ENCODE measurements around the gene TFB1M. TPM values are rescaled to one million over a fixed set of nuclear protein-coding genes. Genes with fewer than 3 reads are reported as not detected.
A peak's percentile ranks its signal among the peaks of the same experiment; 100 is the strongest.
"Not testable (repeated sequence)": the region's sequence is repeated elsewhere in the genome, so short reads cannot be mapped to it uniquely, and the experiment has no call there.

Gene TFB1M
- total RNA-seq, 2 experiments from 2014 or later = 48.5 to 54.9 TPM

GRCh38 chr6:155268088-155268867 lies 46.0 kb downstream of the TFB1M start:
- H3K4me3 Mint-ChIP-seq, H3K4me1 Mint-ChIP-seq, H3K27me3 Mint-ChIP-seq, DNase-seq, H3K27ac Mint-ChIP-seq, H3K9me3 Mint-ChIP-seq: not testable (repeated sequence)
- H3K36me3 Mint-ChIP-seq = peaks cover 21% of the 10 kb centered on the region

DNA sequence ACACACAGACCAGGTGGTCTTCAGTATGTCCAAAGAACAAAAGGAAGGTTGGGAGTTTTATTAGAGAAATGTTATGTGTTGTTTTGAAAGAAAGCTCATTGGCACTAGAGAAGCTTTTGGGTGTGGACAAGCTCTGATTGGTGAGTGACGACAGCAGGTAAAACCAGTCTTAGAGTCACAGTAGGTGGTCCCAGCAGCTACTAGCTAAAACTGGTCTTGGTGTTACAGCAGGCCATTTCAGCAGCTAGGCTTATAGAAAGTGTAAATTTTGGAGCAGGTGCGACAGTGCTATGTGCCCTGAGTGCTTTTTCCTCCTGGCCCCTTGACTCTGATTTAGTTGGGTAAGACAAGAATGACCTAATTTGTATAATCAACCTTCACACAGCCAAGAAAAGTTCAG lies 46.9 kb downstream of the TFB1M start:
- DNase-seq = no peak
- no peak overlapping the region for H3K27ac Mint-ChIP-seq
- no peaks in the 10 kb centered on the region for H3K9me3 Mint-ChIP-seq
- peaks cover 19% of the 10 kb centered on the region for H3K36me3 Mint-ChIP-seq
- H3K4me1 Mint-ChIP-seq = peaks cover 5% of the 10 kb centered on the region
- H3K27me3 Mint-ChIP-seq = no peaks in the 10 kb centered on the region
- no peak overlapping the region for H3K4me3 Mint-ChIP-seq

DNA sequence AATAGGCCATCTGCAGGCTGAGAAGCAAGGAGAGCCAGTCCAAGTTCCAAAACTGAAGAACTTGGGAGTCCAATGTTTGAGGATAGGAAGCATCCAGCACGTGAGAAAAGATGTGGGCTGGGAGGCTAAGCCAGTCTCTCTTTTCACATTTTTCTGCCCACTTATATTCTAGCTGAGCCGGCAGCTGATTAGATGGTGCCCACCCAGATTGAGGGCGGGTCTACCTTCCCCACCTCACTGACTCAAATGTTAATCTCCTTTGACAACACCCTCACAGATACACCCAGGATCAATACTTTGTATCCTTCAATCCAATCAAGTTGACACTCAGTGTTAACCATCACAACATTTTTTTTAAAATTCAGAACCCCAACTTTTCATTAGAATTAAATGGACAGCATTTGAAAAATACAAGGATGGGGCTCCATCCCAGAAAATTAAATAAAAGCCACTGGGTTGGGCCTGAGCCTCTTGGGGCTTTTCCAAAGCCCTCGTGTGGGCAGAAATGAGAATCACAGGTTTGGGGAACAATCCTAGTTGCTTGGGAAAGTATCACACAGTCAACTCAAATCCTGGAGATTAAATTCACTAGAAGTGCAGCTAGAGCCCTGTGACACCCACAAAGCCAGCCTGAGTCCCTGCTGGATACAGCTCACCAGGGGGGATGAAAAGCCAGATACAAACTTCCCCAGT lies 48.3 kb downstream of the TFB1M start:
- H3K4me1 Mint-ChIP-seq = peaks cover 17% of the 10 kb centered on the region
- no peak overlapping the region for H3K27ac Mint-ChIP-seq
- no peaks in the 10 kb centered on the region for H3K9me3 Mint-ChIP-seq
- H3K36me3 Mint-ChIP-seq = peaks cover 20% of the 10 kb centered on the region
- no peak for DNase-seq
- H3K4me3 Mint-ChIP-seq = no peak overlapping the region
- H3K27me3 Mint-ChIP-seq = no peaks in the 10 kb centered on the region

DNA sequence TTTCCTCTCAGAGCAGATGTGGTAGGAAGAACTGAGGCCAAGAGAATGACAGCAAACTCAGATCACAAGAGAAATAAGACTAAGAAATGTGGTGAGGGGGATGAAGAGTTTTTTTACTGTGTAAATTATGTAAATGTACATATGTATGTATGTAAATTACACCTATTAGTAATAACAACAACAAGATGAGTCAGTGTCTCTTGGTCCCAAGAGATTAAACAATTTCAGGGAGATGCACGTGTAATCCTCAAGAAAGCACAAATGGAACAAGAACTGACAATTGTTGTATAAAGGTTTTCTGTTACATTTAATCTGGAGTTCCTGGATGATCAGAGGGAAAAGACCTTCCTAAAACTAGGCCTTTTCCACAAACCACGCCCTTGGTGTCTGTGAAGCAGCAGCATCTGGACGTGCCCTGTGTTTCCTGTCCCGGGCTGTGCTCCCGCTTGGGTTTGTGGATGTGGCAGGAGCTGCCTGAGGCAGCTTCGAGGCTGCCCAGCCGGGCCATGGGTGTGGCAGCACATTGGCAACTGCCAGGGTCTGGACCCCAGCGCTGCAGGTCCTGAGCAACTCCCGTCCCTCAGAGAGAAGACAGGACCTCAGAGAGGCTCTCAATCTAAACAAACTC lies 49.5 kb downstream of the TFB1M start:
- no peak overlapping the region for H3K27ac Mint-ChIP-seq

GRCh38 chr6:155263373-155264063 lies 50.8 kb downstream of the TFB1M start, which contains the start of gene CLDN20:
TSS of gene CLDN20 (plus strand) at chr6:155264013. CDS start at chr6:155275720, 11,707 bp downstream.
- no peak for DNase-seq
- H3K27ac Mint-ChIP-seq = peak within 1 kb of the TSS; percentile 27
- H3K27me3 Mint-ChIP-seq = no peaks in the 10 kb centered on the region
- H3K36me3 Mint-ChIP-seq = peaks cover 20% of the 10 kb centered on the region
- peaks cover 19% of the 10 kb centered on the region for H3K4me1 Mint-ChIP-seq
- no peak within 1 kb of the TSS for H3K4me3 Mint-ChIP-seq
- H3K9me3 Mint-ChIP-seq = no peaks in the 10 kb centered on the region

More for the DNA sequence above, 49.5 kb downstream of the TFB1M start:
- peaks cover 21% of the 10 kb centered on the region for H3K36me3 Mint-ChIP-seq
- no peaks in the 10 kb centered on the region for H3K27me3 Mint-ChIP-seq
- no peaks in the 10 kb centered on the region for H3K9me3 Mint-ChIP-seq
- no peak for DNase-seq
- no peak overlapping the region for H3K4me3 Mint-ChIP-seq
- H3K4me1 Mint-ChIP-seq = peaks cover 19% of the 10 kb centered on the region

DNA sequence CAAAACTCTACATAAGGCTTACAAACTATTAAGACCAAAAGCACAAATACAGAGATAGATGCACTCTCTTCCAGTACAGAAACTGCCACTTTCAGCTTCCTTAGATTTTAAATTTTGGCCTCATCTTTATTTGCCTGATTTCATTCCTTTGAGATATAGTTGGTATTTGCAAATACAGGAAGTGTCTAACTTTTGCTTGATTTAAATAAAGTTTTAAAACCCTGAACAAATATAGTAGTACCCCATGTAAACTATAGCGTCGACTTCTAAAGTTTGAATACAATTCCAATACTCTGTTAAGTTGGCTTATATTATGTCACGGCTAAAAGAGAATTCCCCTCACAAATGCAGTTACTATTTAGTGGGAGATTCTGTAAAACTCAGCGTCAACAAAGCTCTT lies 51.6 kb downstream of the TFB1M start:
- Mint-ChIP-seq H3K36me3 (peaks cover 19% of the 10 kb centered on the region), H3K9me3 (no peaks in the 10 kb centered on the region), H3K27me3 (no peaks in the 10 kb centered on the region), H3K4me3 (no peak overlapping the region), H3K4me1 (peaks cover 15% of the 10 kb centered on the region), H3K27ac (peak overlapping the region; percentile 3)
- no peak for DNase-seq

- peak overlapping the region; percentile 72 for H3K27ac Mint-ChIP-seq
- H3K4me3 Mint-ChIP-seq = no peak overlapping the region
- no peak for DNase-seq
- peaks cover 15% of the 10 kb centered on the region for H3K4me1 Mint-ChIP-seq
- H3K9me3 Mint-ChIP-seq = no peaks in the 10 kb centered on the region
- no peaks in the 10 kb centered on the region for H3K27me3 Mint-ChIP-seq
- peaks cover 13% of the 10 kb centered on the region for H3K36me3 Mint-ChIP-seq
These were observed 53.0 kb downstream of the TFB1M start for GRCh38 chr6:155261111-155261900.

DNA sequence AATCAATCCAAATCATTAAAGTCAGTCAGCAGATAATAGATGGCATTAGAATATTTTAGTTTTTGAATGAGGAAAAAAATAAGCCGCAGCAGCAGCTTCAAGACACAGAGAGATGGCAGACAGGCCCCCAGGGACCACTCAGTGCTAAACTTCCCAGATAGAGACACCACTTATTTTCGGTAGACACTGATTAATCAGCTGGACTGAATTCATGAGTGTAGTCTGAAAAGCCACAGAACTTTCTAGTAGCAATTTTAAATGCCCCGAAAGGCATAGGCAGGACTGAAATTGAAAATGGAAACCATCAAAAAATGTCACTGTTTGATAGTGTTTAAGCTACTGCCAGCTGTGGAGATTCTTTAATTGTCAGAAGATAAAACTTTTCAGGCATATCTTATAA lies 53.6 kb downstream of the TFB1M start:
- peaks cover 10% of the 10 kb centered on the region for H3K36me3 Mint-ChIP-seq
- H3K27ac Mint-ChIP-seq = peak overlapping the region; percentile 72

DNA sequence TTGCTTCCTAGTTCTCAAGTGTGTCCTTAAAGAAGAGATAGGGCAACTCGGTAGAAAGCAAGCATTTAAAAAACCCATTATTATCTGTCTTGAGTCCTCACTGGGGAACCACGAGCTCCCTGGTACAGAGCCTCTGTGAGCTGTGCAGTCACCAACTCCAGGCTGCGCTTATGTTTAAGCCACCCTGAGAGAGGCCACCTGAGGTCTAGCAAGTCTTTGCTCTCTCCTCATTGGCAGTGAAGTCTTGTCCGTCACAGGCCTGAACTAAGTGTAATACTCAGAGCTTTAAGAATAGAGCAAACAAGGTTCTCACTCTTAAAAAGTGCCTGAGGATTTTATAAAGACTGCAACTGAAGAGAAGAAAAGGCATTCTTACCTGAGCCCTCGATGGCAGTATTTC lies 54.4 kb downstream of the TFB1M start:
- Mint-ChIP-seq H3K27me3 (no peaks in the 10 kb centered on the region), H3K36me3 (peaks cover 8% of the 10 kb centered on the region), H3K27ac (no peak overlapping the region), H3K4me1 (peaks cover 15% of the 10 kb centered on the region), H3K9me3 (no peaks in the 10 kb centered on the region), H3K4me3 (no peak overlapping the region)
- DNase-seq = no peak

More for the DNA sequence above, 53.6 kb downstream of the TFB1M start:
- H3K4me1 Mint-ChIP-seq = peaks cover 15% of the 10 kb centered on the region
- DNase-seq = no peak
- no peaks in the 10 kb centered on the region for H3K27me3 Mint-ChIP-seq
- H3K9me3 Mint-ChIP-seq = no peaks in the 10 kb centered on the region
- no peak overlapping the region for H3K4me3 Mint-ChIP-seq

GRCh38 chr6:155259204-155259603 lies 55.1 kb downstream of the TFB1M start:
- Mint-ChIP-seq H3K36me3 (peaks cover 8% of the 10 kb centered on the region), H3K27ac (no peak overlapping the region), H3K4me1 (peaks cover 15% of the 10 kb centered on the region), H3K9me3 (no peaks in the 10 kb centered on the region), H3K4me3 (no peak overlapping the region), H3K27me3 (no peaks in the 10 kb centered on the region)
- no peak for DNase-seq

- no peak overlapping the region for H3K4me3 Mint-ChIP-seq
- peaks cover 20% of the 10 kb centered on the region for H3K4me1 Mint-ChIP-seq
- H3K27ac Mint-ChIP-seq = no peak overlapping the region
- no peaks in the 10 kb centered on the region for H3K27me3 Mint-ChIP-seq
- H3K36me3 Mint-ChIP-seq = peaks cover 8% of the 10 kb centered on the region
- DNase-seq = no peak
- no peaks in the 10 kb centered on the region for H3K9me3 Mint-ChIP-seq
These were observed 56.5 kb downstream of the TFB1M start for GRCh38 chr6:155257796-155258195.

- Mint-ChIP-seq H3K27ac (no peak overlapping the region), H3K4me3 (no peak overlapping the region), H3K4me1 (peaks cover 9% of the 10 kb centered on the region), H3K27me3 (no peaks in the 10 kb centered on the region), H3K36me3 (peaks cover 8% of the 10 kb centered on the region), H3K9me3 (no peaks in the 10 kb centered on the region)
- DNase-seq = no peak
These were observed 58.0 kb downstream of the TFB1M start for GRCh38 chr6:155256122-155256795.

GRCh38 chr6:155254139-155254538 lies 60.1 kb downstream of the TFB1M start:
- Mint-ChIP-seq H3K4me1 (peaks cover 5% of the 10 kb centered on the region), H3K27ac (no peak overlapping the region), H3K9me3 (no peaks in the 10 kb centered on the region), H3K27me3 (no peaks in the 10 kb centered on the region), H3K36me3 (peaks cover 3% of the 10 kb centered on the region), H3K4me3 (no peak overlapping the region)
- no peak for DNase-seq

DNA sequence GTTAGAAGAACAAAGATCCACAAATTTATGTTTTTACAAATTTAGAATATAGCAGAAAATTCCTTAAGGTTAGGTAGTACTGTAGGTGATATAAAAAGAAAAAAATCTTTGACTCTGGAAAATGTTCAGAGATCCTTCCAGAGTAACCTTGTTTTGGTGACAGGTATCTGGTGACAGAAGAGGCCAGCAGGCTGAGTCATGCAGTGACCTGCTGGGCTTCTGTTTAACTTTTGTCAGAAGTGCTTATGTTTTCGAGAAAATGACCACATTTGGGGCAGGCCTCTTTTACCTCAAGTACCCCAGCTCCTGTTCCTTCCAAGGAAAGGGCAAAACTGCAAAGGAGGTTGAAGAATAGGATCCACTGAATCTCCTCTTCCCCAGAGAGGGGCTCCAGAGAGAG lies 60.9 kb downstream of the TFB1M start:
- H3K36me3 Mint-ChIP-seq = peaks cover 6% of the 10 kb centered on the region
- no peak overlapping the region for H3K4me3 Mint-ChIP-seq
- no peaks in the 10 kb centered on the region for H3K9me3 Mint-ChIP-seq
- peak overlapping the region; percentile 51 for H3K27ac Mint-ChIP-seq
- no peaks in the 10 kb centered on the region for H3K27me3 Mint-ChIP-seq
- DNase-seq = no peak
- peaks cover 5% of the 10 kb centered on the region for H3K4me1 Mint-ChIP-seq
